ENCODE results near the gene AMFR. TPM values are rescaled to one million over a fixed set of nuclear protein-coding genes. Genes with fewer than 3 reads are reported as not detected.

AMFR gene
- total and polyA plus RNA-seq, 10 of the 15 experiments (the other 5 are each of a cell fraction or from before 2014, with no cell fraction given): 8.2 to 67.6 (median 28.1) TPM

- in situ Hi-C loops (cut with MboI) (no loop called here), intact Hi-C loops (cut with micrococcal nuclease; ENCODE audit: unreplicated experiment) (no loop called here)
- ATAC-seq (no peak), FAIRE-seq (no peak), DNase-seq (ENCODE audit: low read depth, low spot score) (no peak)
- no peaks in the 10 kb centered on the region for H3K9me3 ChIP-seq (replicated peaks; ENCODE audit: control insufficient read depth, insufficient read depth, low read length)
- no peak overlapping the region for H3K27ac ChIP-seq (ENCODE audit: control insufficient read depth, insufficient read depth)
- SMC1A ChIA-PET (ENCODE audit: uncharacterized antibody, unreplicated experiment): interaction anchor here (1.0 to 1.4 kb wide), 2 partner anchors 11 to 23 kb away, joined by 3 read pairs; no protein-coding TSS in a partner anchor
- H3K27me3 ChIP-seq (replicated peaks in 1 of 2; ENCODE audit: control insufficient read depth in 2 of 2, insufficient read depth in 2 of 2, low read length in 1 of 2): no peaks in the 10 kb centered on the region
- BruUV-seq (replicated peaks): no TSS peak
- H4K20me1 ChIP-seq (ENCODE audit: control insufficient read depth, insufficient read depth): no peaks in the 10 kb centered on the region
- H3K4me3 ChIP-seq: no peak overlapping the region
- no peak overlapping the region for H3K9ac ChIP-seq (ENCODE audit: control insufficient read depth, insufficient read depth, low read length)
- RAD21 ChIA-PET (ENCODE audit: unreplicated experiment): no interaction called here
- H3K36me3 ChIP-seq (ENCODE audit: control insufficient read depth in 2 of 2, insufficient read depth in 2 of 2, low read length in 1 of 2): peaks cover 7 to 18% of the 10 kb centered on the region in 2 experiments; a peak in 3 of 4 replicates
- WGBS (ENCODE audit: insufficient coverage, insufficient replicate concordance, low lambda C conversion rate, missing lambda C conversion rate): 78% methylated on average over 5 of the region's 5 CpGs
- no peaks in the 10 kb centered on the region; the same call in 1 of the 2 replicates for H3K4me1 ChIP-seq (ENCODE audit: control insufficient read depth, insufficient read depth, low read length)
- TF ChIP-seq ZNF207 (IDR thresholded peaks at IDR 0.05; ENCODE audit: borderline replicate concordance): no peak
- TF ChIP-seq ZNF592 (IDR thresholded peaks at IDR 0.05): no peak
- no peak for TF ChIP-seq HCFC1 (IDR thresholded peaks at IDR 0.05; ENCODE audit: low read length)
- TF ChIP-seq IRF3 (IDR thresholded peaks at IDR 0.05): no peak
- CTCF ChIA-PET: interaction anchor here (1.4 kb wide), 1 partner anchor 10 kb away, joined by 3 read pairs; no protein-coding TSS in a partner anchor
- no peak overlapping the region for H3K4me2 ChIP-seq (ENCODE audit: control insufficient read depth, insufficient read depth)
- no peak overlapping the region for H2AFZ ChIP-seq (ENCODE audit: control insufficient read depth, low read depth, low read length)
- H3K79me2 ChIP-seq (ENCODE audit: control insufficient read depth, insufficient read depth, low read length): peaks cover 7% of the 10 kb centered on the region
- POLR2A ChIA-PET: no interaction called here
Observed at GRCh38 chr16:56411123-56411522, 14.2 kb downstream of the AMFR start.

Measured in GM12878 (cell line).